SK-N-SH (cell line): ENCODE results near the gene KRT14.

Experiments used
- CTCF ChIP-seq: fragments of 200-600 bp; sonication (generic); IDR thresholded peaks from 2 replicates; pipeline ENCODE4 v1.6.1; 2017; ENCODE audit warnings: antibody characterized with exemption, mild to moderate bottlenecking, moderate library complexity
- ELF1 ChIP-seq: IDR thresholded peaks from 2 replicates; pipeline ENCODE4 v1.4.0; 2012
- EP300 ChIP-seq, 2 experiments: IDR thresholded peaks; 2 replicates each; pipeline versions ENCODE4 v1.4.0 to v1.6.1; 2012; ENCODE audit warnings: borderline replicate concordance in 1 of 2, low read depth in 1 of 2, low read length in 1 of 2
- FOXM1 ChIP-seq: IDR thresholded peaks from 2 replicates; pipeline ENCODE4 v1.4.0; 2012; ENCODE audit warnings: low read depth, mild to moderate bottlenecking
- POLR2AphosphoS5 ChIP-seq: IDR thresholded peaks from 2 replicates; pipeline ENCODE4 v1.6.1; 2012; ENCODE audit warnings: low read depth, low read length
- RCOR1 ChIP-seq: fragments of 150-350 bp; IDR thresholded peaks from 2 replicates; pipeline ENCODE4 v1.6.1; 2017; ENCODE audit warnings: antibody characterized with exemption, low read length
- TAF1 ChIP-seq: IDR thresholded peaks from 2 replicates; pipeline ENCODE4 v1.6.1; 2012; ENCODE audit warnings: low read depth, mild to moderate bottlenecking, low read length, moderate library complexity, borderline replicate concordance
- TCF12 ChIP-seq: IDR thresholded peaks from 2 replicates; pipeline ENCODE4 v1.4.0; 2012
- YY1 ChIP-seq: IDR thresholded peaks from 2 replicates; pipeline ENCODE4 v1.4.0; 2012; ENCODE audit warnings: low read depth, mild to moderate bottlenecking

- TF ChIP-seq CTCF, result no peak
- no peak for TF ChIP-seq TAF1
- no peak for TF ChIP-seq RCOR1
- no peak for TF ChIP-seq POLR2AphosphoS5
- TF ChIP-seq YY1, result no peak
- no peak for TF ChIP-seq FOXM1
- TF ChIP-seq EP300 (IDR thresholded peaks at IDR 0.05; ENCODE audit: borderline replicate concordance in 1 of 2, low read depth in 1 of 2, low read length in 1 of 2), result no peak
- TF ChIP-seq TCF12, result no peak
- TF ChIP-seq ELF1, result no peak
Measured at GRCh38 chr17:41631025-41631897, 44.6 kb upstream of the KRT14 start.
